Head of caudate nucleus (tissue), 42 donors: ENCODE data around the gene MN1.

Experiments
- DNase-seq, 42 donors: peaks; one replicate each; pipeline versions ENCODE4 v3.0.0 to v3.0.0-alpha.2; 2020 to 2021; ENCODE audit warnings: mixed read lengths in 7 of 42
- intact Hi-C: fragments of 100-400 bp; cut with DNase I; formaldehyde crosslinking; loops from one replicate; pipeline ENCODE4 v1.15.0; 2022

The MN1 gene

DNA sequence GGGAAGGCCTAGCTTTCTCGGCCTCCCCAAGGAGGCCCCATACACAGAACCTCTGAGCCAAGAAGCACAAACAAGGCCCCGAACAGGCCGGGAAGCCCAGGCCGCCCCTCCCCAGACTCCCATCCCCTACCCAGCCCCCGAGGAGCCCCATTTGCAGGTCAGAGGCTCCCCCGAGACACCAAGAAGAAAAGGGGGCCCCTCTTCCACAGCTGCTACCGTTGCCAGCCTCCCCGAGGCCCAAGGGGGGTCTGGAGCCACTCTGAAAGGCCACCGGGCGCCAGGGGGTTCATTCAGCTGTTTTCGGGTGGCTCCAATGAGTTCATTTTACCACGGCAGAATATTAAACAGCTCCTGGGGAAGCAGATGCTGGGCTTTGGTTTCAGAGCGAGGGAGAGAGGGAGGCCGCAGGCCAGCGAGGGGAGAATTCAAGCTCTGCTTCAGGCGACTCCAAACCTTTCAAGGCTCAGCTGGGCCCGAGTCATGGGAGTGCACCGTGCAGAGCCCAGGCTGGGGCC lies 28.5 kb downstream of the MN1 start:
- intact Hi-C loops, result no loop called here
- peak in 1 of 42 donors; percentile 35 for DNase-seq

GRCh38 chr22:27772081-27772983 lies 29.2 kb downstream of the MN1 start:
- DNase-seq, result peak in 1 of 42 donors; percentile 57
- intact Hi-C loops, result no loop called here

DNA sequence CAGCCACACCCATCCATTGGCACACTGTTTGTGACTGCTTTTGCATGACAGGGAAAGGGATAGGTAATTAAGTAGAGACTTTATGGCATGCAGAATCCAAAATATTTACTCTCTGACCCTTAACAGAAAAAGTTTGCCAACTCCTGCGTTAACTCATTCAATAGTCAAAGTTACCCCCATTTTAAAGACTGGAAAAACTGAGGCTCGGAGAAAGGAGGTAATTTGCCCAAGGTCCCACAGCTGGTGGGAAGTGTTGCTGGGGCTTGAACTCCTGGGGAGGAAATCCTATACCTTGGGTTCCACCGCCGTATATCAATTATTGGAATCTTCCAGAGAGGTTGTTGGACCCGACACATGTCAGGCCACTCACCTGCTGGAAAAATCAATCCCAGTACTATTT lies 29.9 kb downstream of the MN1 start:
- no peak for DNase-seq
- intact Hi-C loops, result no loop called here

GRCh38 chr22:27769012-27769411 lies 32.5 kb downstream of the MN1 start:
- no peak for DNase-seq
- intact Hi-C loops, result no loop called here

DNA sequence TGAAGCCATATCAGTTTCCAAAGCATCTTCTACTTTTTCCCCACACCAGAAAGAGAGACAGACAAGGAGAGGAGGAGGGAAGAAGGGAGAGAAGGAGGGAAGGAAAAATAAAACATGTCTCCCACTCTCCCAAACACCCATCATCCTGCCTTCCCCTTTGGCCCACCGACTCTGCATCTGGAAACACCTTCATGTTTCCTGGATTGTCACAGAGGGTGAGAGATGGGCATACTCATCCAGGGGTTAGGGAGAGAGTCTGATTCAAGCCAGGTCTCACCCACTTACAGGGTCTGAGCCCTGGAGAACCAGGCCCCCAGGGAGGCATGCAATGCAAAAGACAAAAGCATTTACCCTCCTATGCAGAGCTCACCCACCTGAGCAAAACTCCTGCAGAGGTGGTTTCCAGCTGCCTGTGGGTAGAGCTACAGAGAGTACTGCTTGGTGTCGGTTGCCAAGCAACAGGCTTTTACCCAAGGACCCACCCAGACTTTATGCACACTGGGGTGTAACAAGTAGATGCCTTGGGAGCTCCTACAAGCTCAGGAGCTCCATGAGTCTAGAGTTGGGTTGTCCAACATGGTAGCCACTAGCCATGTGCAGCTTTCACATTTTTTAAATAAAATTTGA lies 33.4 kb downstream of the MN1 start:
- intact Hi-C loops, result no loop called here
- DNase-seq, result peak in 38 of 42 donors; percentile 39 to 96 (median 74)

DNA sequence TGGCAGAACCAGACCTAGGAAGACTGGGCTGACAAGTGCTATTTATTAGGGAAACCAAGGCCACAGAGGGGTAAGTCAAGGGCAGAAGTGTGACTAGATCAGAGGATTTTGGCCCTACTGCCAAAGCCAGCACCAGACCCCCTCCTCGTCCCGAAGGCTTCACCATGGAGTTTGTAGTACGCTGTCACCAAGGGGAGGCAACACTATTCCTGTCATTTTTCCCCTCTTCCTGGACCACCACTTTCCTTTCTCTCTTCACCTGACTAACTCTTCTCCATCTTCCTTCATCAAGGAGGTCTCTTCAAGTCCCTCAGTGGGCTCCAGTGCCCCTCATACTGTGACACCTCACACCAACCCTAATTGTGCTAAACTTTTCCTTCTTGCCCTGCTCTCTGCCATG lies 34.9 kb downstream of the MN1 start:
- no peak for DNase-seq
- intact Hi-C loops, result no loop called here

DNA sequence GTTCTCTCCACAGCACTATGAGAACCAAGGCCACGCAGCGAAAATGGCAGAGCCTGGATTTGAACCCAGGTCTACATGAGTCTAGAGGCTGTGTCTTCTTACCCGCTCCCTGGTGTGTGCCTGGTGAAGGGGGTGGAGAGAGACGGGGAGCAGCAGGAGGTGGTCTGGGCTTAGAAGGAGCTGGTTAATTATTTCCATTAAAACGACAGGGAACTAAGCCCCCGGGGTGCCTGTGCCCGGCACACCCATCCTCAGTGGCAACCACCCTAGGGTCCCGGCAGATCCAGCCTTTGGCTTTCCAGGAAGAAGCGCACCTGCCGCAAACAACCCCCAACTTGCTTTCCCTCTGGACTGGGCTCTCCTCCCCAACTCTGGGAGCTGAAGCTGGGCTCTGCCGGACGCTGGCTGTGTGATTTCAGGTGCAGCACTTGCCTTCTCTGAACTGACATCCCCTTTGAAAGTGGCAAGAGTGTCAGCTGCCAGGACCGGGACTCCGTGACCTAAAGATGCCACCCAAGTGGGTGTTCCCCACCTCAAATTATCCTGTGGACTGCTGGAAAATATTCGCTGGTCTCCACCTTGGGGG lies 35.8 kb downstream of the MN1 start:
- DNase-seq, result no peak

DNA sequence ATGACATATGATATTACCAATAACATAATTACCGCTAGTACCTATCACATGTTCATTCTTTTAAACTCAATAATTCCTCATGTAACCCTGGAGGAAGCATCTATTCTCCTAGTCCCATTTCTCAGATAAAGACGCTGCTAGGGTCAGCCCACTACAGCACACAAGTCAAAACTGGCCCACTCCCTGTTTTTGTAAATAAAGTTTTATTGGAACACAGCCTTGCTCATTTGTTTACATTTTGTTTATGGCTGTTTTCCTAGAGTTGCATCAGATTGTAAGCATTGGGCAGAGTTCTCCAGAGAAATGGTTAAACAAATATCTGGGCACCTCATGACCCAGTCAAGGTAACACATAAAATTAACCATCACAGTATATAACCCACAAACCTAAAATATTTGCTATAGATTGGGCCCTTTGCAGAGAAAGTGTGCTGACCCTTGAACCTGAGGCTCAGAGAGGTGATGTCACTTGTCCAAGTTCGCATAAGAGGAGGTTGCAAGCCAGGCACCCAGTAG lies 36.8 kb downstream of the MN1 start:
- intact Hi-C loops, result no loop called here
- DNase-seq, result no peak

More for the DNA sequence above, 35.8 kb downstream of the MN1 start:
- intact Hi-C loops, result no loop called here

- intact Hi-C loops, result no loop called here
- DNase-seq, result peak in 1 of 42 donors; percentile 4
These were observed 39.9 kb downstream of the MN1 start for GRCh38 chr22:27761665-27762064.

- peak in 2 of 42 donors; percentile 1 to 2 for DNase-seq
- intact Hi-C loops, result no loop called here
These were observed 40.6 kb downstream of the MN1 start for GRCh38 chr22:27761000-27761399.

- DNase-seq, result no peak
- intact Hi-C loops, result no loop called here
These were observed 41.1 kb downstream of the MN1 start for GRCh38 chr22:27760474-27760873.

GRCh38 chr22:27757928-27758525 lies 43.5 kb downstream of the MN1 start:
- DNase-seq, result peak in 7 of 42 donors; percentile 47 to 72 (median 59)
- intact Hi-C loops, result no loop called here

DNA sequence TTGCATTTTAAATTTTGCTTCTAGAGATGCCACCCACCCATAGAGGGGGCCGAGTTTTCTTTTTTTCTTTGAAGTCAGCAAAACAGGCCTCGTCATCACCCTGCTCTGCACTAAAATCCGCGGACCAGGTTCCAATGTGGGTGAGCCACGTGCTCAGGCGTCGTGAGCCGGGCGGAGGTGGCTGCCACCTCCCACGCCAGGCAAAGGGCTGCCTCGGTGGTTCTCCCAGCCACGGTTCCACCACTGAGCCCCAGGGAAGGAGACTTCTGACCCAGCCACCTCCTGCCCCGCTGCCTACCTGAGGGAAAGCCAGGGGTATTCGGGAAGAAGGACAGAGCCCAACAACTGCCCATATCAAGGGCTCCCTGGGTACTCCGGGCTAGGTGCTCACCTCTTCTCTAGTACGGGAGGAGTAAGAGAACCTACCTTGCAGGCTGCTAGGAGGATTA lies 45.3 kb downstream of the MN1 start:
- peak in 40 of 42 donors; percentile 40 to 89 (median 68) for DNase-seq
- intact Hi-C loops, result no loop called here

DNA sequence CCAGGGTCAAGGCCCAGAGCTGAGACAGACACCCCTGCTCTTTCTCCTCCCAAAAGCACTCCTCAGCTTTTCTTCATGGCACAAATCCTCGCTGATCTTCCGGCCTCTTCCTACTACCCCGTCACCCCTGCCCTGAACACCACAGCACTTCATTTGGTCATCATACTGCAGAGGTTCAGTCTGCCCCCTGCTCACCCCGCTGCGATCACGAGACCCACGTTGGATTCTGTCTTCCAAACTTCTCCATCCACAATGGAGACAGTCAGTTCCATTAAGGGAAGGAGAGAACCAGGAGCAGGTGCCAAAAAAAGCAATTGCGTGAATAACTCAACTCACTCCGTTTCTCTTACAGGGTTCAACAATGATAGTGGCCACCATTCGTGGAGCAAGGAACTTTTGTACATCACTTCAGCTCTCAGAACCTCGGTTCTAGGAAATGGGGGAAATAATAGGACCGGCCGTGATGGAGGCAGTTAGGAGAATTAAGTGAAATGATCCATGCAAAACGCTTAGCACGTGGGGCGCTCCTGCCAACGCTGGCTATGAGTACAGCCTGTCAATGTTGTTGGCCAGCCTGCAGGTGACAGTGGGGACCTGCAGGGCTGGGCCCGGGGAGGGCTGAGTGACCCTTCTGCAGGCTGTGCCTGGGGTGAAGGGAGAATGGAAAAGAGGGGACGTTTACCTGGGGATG lies 45.9 kb downstream of the MN1 start:
- intact Hi-C loops, result no loop called here
- peak in 1 of 42 donors; percentile 59 for DNase-seq

GRCh38 chr22:27754888-27755480 lies 46.6 kb downstream of the MN1 start:
- DNase-seq, result peak in 1 of 42 donors; percentile 2
- intact Hi-C loops, result no loop called here

DNA sequence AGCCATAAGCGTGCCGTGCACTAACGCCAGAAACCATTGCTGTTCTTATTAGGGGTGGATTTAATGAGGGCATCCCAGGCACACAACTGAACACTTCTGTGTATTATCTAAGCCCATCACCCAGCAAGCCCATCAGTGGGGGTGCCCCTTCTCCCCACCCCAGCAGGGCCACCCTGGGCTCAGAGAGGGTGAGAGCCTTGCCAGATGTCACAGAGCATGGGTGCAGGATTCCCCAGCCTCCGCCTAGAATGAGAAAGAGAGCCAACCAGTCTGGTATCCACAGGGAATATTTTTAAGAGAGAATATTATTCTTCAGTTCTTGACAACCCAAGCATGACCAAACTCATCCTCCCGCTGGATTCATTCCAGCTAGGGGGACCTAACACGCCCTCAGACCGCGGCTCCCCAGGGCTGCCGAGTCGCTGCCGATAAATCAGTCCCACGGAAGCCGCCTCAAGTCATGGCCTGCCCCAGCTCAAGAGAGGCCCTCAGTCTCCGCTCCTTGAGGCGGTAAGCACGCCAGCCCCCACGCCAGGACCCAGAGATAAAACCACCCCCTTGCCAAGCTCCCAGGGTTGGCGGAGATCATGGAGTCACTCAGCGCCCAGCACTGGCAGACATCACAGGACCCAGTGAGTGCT lies 47.2 kb downstream of the MN1 start:
- intact Hi-C loops, result no loop called here
- DNase-seq, result peak in 1 of 42 donors; percentile 22

DNA sequence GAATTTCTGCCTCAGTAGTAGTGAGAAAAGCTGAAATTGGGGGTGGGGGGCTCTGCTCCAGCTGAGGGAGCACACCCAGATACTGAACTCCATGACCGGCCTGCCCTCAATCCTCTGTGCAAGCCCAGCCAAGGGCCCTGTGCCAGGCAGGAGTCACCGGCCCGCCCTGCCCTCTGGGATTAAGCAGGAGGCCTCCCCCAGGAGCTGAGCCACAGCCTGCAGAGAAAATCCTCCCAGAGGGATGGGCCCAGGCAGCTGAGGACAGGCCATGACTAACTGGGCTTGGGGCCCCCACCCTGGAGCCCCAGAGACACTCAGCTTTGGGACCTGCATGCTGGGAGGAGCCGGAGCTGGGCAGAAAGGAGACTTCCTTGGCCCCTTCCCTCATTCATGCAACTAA lies 48.8 kb downstream of the MN1 start:
- intact Hi-C loops, result no loop called here
- DNase-seq, result peak in 1 of 42 donors; percentile 2

GRCh38 chr22:27752141-27752540 lies 49.4 kb downstream of the MN1 start:
- intact Hi-C loops, result no loop called here
- DNase-seq, result peak in 1 of 42 donors; percentile 5
